Jurkat, Clone E6-1 (cell line): ENCODE measurements around the gene ZBTB45.
A peak's percentile ranks its signal among the peaks of the same experiment; 100 is the strongest.

Experiments
- DNase-seq: peaks from one replicate; pipeline ENCODE4 v3.0.0-alpha.2; 2011; ENCODE audit warnings: low read depth, low spot score
- H3K4me3 ChIP-seq: 2 replicates; pipeline ENCODE4 v1.5.1; 2011; ENCODE audit warnings: mild to moderate bottlenecking, low read length, control low read depth, moderate library complexity

The ZBTB45 gene

GRCh38 chr19:58555920-58556621 lies 36.5 kb upstream of the ZBTB45 start:
- no peak for DNase-seq
- H3K4me3 ChIP-seq, result no peak overlapping the region

- H3K4me3 ChIP-seq, result peak overlapping the region; percentile 85
- no peak for DNase-seq
These were observed 35.8 kb upstream of the ZBTB45 start for GRCh38 chr19:58555369-58555885.

- peak within 1 kb of the TSS; percentile 85 for H3K4me3 ChIP-seq
- peak; percentile 90 for DNase-seq
These were observed 35.1 kb upstream of the ZBTB45 start, which contains the start of gene CHMP2A for GRCh38 chr19:58554494-58555368. CHMP2A (minus strand) TSS chr19:58555105; CDS start chr19:58554212, 893 bp downstream.

GRCh38 chr19:58553799-58554493 lies 34.3 kb upstream of the ZBTB45 start:
- no peak for DNase-seq
- H3K4me3 ChIP-seq, result peak overlapping the region; percentile 85

GRCh38 chr19:58552655-58553054 lies 33.0 kb upstream of the ZBTB45 start:
- no peak for DNase-seq
- no peak overlapping the region for H3K4me3 ChIP-seq

GRCh38 chr19:58551577-58552471 lies 32.2 kb upstream of the ZBTB45 start:
- H3K4me3 ChIP-seq, result no peak overlapping the region
- DNase-seq, result no peak

GRCh38 chr19:58551123-58551497 lies 31.5 kb upstream of the ZBTB45 start:
- no peak overlapping the region for H3K4me3 ChIP-seq
- DNase-seq, result no peak

- DNase-seq, result no peak
- H3K4me3 ChIP-seq, result no peak overlapping the region
These were observed 30.9 kb upstream of the ZBTB45 start for GRCh38 chr19:58550362-58551122.

GRCh38 chr19:58549664-58550361 lies 30.2 kb upstream of the ZBTB45 start:
- DNase-seq, result no peak
- no peak overlapping the region for H3K4me3 ChIP-seq

- DNase-seq, result no peak
- no peak overlapping the region for H3K4me3 ChIP-seq
These were observed 29.5 kb upstream of the ZBTB45 start for GRCh38 chr19:58548859-58549663.

- DNase-seq, result no peak
- no peak overlapping the region for H3K4me3 ChIP-seq
These were observed 28.0 kb upstream of the ZBTB45 start for GRCh38 chr19:58547323-58548312.

GRCh38 chr19:58546019-58546530 lies 26.5 kb upstream of the ZBTB45 start:
- DNase-seq, result no peak
- peak overlapping the region; percentile 87 for H3K4me3 ChIP-seq

- no peak for DNase-seq
- H3K4me3 ChIP-seq, result peak overlapping the region; percentile 87
These were observed 25.8 kb upstream of the ZBTB45 start for GRCh38 chr19:58545286-58546018.

GRCh38 chr19:58544591-58545285 lies 25.1 kb upstream of the ZBTB45 start:
- DNase-seq, result no peak
- peak overlapping the region; percentile 87 for H3K4me3 ChIP-seq
